OCI-LY7 (cell line): ENCODE measurements around the gene KIF16B.

Experiments
- EZH2phosphoT487 ChIP-seq: fragments of 200-600 bp; sonication (generic); IDR thresholded peaks from 2 replicates; pipeline ENCODE4 v1.6.1; 2018; ENCODE audit warnings: low read depth, borderline replicate concordance, mild to moderate bottlenecking, mixed run types, antibody characterized with exemption, low read length, moderate library complexity, mixed read lengths
- TF ChIP-seq, protein P1 (sequence below): fragments of 200-600 bp; sonication (generic); conservative IDR thresholded peaks from 2 replicates; pipeline ENCODE4 v1.5.1; 2014; ENCODE audit warnings: mild to moderate bottlenecking, antibody characterized with exemption, low read length, moderate library complexity, mixed read lengths

DNA sequence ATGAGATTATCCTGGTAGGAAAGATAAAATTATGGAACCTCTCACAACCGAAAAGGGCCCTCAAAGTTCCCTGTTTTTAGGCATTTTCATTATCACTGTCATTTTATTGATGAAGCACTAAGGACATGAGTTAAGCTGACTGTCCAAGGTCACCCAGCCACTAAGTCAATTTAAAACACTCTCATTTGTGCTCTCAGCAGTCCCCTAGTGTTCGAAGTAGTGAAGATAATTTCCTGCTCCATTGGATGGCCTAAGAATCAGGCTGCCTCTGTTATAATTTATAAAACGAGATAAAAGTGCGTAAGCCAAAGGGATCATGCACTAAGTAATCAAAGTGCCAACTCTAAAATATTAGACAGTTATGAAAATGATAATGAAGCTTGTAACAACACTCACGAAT is 169.1 kb downstream of the KIF16B start:
- TF ChIP-seq, protein P1, sequence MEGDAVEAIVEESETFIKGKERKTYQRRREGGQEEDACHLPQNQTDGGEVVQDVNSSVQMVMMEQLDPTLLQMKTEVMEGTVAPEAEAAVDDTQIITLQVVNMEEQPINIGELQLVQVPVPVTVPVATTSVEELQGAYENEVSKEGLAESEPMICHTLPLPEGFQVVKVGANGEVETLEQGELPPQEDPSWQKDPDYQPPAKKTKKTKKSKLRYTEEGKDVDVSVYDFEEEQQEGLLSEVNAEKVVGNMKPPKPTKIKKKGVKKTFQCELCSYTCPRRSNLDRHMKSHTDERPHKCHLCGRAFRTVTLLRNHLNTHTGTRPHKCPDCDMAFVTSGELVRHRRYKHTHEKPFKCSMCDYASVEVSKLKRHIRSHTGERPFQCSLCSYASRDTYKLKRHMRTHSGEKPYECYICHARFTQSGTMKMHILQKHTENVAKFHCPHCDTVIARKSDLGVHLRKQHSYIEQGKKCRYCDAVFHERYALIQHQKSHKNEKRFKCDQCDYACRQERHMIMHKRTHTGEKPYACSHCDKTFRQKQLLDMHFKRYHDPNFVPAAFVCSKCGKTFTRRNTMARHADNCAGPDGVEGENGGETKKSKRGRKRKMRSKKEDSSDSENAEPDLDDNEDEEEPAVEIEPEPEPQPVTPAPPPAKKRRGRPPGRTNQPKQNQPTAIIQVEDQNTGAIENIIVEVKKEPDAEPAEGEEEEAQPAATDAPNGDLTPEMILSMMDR: no peak
- no peak for TF ChIP-seq EZH2phosphoT487
